Renal cortical epithelial cell (primary cell): ENCODE results near the gene TDRD3. TPM values are rescaled to one million over a fixed set of nuclear protein-coding genes. Genes with fewer than 3 reads are reported as not detected.

ENCODE experiments used
- DNase-seq: peaks from one replicate; pipeline ENCODE4 v3.0.0-alpha.2; 2011; ENCODE audit warnings: low read depth
- total RNA-seq: library from RNA; depleted of rRNA; stranded (reverse); fragments of >200 nt; gene quantifications from 2 replicates; pipeline ENCODE4 v1.2.3, GENCODE V29; 2014

The TDRD3 gene
- total RNA-seq, 1 donor from 2014 or later = 21.0 TPM

DNA sequence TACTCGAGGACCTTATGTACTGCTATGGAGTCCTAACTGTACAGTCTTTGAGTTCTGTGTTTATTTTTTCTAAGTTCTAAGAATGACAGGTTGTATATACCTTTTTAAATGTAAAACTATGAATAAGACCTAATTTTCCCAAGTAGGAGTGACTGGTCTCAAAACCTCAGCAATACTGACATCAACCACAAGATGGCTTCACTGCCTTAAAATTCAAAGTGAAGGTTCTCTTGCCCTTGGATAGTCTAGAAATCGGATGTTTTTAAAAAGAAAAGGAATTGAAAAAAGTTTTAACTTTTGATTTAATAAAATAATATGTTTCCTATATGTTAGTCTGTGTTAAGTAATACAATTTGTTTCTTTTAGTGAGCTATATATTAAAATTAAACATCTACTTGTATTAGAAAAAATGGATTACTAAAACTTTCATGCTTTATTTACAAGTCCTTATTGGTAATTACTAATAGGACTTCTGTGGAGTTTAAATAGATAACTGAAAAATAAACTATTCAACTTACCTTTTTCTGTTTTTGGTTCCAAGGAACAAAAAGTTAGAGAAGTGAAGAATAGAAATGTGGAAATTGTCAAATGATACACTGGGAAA is 52.0 kb downstream of the TDRD3 start:
- peak; percentile 76 for DNase-seq

DNA sequence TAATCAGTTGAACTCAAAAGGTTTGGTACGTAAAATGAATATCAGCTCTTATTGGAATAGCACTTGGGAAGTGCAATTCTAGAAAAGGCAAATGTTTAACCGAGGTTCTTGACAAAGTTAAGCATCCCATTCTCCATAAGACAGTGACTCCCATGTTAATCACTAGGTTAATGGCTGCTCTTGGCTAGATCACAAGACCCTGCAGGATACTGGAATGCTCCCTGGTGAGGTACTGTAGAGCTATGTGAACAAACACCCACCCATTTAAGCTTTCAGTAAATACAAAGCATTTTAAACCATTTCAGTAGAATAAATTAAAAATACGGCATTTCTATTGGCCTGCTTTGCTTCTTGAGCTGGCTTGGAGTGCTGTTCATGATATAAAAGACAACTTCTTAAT is 56.5 kb downstream of the TDRD3 start:
- peak; percentile 84 for DNase-seq

GRCh38 chr13:60454425-60454824 is 57.4 kb downstream of the TDRD3 start:
- DNase-seq = no peak

DNA sequence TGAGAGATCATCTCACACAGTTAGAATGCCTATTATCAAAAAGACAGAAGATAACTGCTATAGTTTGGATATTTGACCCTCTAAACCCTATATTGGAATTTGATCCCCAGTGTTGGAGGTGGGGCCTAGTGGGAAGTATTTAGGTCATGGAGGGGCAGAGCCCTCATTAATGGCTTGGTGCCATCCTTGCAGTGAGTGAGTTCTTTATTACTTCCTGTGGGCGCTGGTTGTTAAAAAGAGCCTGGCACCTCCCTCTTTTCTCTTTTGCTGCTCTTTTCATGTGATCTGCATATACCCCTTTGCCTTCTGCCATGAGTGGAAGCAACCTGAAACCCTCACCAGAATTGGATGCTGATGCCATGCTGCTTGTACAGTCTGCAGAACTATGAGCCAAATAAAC is 66.8 kb downstream of the TDRD3 start:
- no peak for DNase-seq

GRCh38 chr13:60467098-60467497 is 70.1 kb downstream of the TDRD3 start:
- no peak for DNase-seq

GRCh38 chr13:60479273-60479672 is 82.3 kb downstream of the TDRD3 start:
- DNase-seq = no peak

- no peak for DNase-seq
These were observed 85.0 kb downstream of the TDRD3 start for GRCh38 chr13:60482012-60482411.

DNA sequence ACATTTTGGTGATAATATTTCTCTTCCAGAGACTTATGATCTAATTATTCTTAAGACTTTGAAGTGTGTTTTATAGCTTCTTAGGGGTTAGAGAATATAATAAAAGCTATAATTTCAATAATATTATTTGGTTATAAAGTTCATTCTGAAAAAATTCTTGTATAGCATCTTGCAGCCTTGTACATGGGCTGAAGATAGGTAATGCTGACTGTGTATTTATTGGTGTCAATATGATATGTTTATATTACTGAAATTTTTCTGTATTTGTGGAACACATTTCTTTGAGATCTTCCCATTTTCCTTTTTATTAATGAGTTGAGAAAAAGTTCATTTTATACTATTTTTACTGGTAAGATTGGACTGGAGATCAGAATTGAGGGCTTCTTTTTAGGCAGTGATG is 87.8 kb downstream of the TDRD3 start:
- no peak for DNase-seq

DNA sequence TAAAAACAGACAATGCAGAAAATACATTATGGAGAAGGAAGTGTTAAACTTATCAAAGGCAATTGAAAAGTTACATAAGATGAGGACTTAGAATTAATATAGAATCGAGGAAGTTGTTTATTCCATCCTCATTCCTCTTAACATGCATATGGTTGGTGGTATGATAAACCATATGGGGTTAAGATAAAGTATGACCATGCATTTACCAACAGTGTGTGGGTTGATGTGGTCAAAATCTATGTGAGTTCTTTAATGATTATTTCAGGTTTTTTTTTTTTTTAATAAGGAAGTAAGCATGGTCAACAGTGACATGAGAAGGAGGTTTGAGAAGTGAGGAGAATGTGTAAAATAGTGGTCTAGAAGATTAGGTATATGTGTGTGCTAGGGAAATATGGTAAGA is 94.5 kb downstream of the TDRD3 start:
- no peak for DNase-seq

DNA sequence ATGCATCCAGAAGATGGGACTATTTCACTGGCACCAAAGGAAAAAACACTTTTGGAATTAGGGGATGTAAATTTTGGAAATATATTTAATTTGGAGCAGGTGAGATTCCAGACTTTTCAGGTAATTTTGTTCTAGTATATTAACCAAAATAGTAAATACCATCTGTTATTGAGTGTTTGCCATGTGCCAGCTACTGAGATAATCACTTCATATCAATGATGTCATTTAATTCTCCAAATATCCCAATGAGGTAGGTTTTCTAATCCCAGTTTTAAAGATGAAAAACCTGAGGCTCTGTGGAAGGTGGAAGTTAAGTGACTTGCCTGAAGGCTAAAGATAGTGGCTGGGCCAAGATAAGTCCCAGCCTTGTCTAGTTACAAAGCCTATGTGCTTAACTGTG is 95.2 kb downstream of the TDRD3 start:
- DNase-seq = no peak

- DNase-seq = no peak
These were observed 97.3 kb downstream of the TDRD3 start for GRCh38 chr13:60494296-60494695.

DNA sequence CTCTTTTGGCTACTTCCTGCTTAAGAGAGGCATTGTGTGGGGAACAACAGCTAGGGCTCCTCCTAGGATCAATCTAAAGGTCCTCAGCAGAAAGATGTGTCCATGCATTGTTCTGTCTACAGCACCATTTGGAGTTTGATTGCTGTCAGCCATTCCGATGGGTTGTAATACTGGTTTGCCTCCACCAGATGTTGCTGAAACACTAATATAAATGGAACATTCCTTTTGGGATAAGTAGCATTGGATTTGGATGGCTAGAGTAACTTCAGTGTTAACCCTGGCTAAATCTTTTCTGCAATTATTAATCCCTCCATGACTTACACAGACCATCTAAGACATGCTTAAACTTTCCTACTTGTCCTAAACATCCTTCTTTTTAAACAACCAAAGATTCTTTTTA is 104.2 kb downstream of the TDRD3 start:
- no peak for DNase-seq

- peak; percentile 90 for DNase-seq
These were observed 112.8 kb downstream of the TDRD3 start for GRCh38 chr13:60509601-60510386.

DNA sequence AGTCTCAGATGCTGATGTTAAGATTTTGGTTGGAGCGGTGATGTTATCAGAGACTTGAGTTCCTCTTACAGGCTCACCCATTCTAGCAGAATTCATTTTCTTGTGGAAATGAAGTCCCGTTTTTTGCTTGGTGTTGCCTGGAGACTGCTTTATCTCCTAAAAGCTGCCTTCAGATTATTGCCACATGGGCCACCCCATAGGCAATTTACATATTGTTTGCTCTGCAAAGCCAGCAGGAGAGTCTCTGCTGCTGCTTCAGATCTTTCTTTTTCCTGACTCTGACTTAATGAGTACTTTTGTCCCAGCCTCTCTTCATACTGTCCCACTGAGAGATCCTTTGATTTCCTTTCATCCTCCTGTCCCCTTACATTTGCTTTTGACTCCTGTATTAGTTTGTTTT is 114.6 kb downstream of the TDRD3 start:
- DNase-seq = no peak

- no peak for DNase-seq
These were observed 117.9 kb downstream of the TDRD3 start for GRCh38 chr13:60514891-60515290.

DNA sequence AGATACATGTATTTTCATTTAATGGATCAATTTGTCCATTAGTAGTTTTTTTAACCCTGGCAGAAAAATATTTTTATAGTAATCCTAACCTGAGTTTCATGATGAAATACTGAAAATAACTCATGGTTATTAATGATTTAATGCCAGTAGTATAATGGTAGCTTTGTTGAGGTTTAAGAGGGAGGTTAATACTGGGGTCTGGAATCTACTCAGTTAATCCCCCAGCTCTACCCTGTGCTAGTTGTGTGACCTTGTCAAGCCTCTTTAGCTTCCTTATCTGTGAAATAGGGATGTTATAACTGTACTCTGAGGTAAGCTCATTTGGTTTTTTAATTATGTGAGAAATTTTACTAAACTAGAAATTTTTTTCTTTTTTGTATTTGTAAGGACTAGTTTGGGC is 122.5 kb downstream of the TDRD3 start:
- no peak for DNase-seq

DNA sequence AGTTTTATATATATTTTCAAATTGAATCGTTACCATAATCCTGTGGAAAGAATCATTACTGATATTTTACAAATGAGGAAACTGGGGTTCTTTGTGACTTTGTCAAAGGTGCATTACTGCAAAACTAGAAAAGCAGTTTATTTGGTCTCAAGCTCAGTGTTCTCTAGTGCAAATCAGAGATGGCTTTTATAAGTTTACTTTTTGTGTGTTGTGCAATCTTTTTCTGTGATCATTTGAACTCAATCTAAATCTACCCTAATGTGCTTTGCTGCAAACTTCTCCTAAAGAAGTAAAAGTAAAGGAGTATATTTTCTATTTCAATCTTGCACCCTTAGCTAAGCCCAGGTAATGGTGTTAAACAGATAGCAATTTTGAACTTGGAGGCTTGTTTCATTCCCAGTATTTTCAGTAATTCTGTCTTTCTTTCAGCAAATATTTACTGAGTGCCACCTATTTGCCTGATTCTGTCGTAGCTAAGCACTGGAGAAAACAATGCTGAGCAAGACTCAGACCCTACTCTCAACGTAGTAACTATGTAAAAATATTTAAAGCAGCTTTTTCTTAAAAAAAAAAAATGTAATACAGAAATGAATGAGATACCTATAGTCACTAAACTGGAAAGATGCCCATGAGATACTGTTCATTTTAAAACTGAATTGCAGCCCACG is 124.0 kb downstream of the TDRD3 start:
- DNase-seq = no peak

DNA sequence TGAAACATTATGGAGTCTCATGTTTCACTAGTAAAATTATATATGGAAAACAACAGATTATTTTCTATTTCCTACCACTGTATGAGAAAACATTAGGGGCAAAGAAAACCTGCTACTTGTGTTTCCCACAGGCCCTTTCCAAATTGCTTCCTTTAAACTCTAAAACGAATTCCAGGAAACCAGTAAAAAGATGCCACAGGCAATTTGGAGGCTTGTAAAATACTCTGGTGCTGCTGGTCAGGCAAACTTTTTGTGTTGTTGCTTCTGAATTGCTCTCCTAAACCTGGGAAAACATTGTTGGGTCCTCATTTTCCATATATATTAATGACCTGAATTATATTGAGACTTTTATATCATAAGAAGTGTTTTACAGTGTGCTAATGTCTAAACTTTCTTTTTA is 141.5 kb downstream of the TDRD3 start:
- DNase-seq = peak; percentile 38

DNA sequence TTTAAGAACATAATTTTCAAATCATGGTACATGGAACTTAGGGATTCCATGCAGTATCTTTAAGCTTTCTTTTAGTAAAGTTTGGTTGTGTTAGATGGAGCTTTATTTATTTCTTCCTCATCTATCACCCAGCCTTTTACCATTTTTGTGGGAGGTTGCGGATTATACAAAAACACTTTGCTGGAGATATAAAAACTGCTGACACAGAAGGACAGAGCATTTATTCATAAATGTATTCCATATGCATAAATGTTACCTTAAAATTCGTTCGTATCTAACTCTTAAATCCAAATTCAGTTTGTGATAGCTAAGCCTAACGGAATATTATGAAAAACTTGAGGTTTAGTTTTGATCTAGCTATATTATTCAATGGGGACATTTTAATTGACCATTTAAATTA is 143.3 kb downstream of the TDRD3 start:
- no peak for DNase-seq

GRCh38 chr13:60562096-60562780 is 165.2 kb downstream of the TDRD3 start:
- no peak for DNase-seq

DNA sequence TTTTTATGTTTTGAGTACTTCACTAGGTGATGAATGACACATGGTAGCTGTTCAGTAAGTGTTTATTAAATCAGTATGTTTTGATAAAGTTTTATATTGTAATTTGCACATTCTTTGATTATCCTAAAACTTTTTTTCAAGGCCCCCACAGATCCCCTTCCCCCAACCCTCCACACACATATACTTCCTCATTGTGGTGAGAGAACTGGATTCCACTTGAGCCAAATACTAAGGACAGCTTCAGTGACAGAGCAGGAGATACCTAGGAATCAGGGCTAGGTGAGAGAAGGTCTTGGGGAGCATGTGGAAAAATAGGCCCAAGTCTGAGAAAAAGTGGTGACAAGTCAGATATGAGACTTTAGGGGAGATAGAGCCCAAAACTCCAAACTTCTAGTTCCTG is 174.6 kb downstream of the TDRD3 start:
- DNase-seq = no peak

GRCh38 chr13:60572003-60572798 is 175.2 kb downstream of the TDRD3 start:
- DNase-seq = peak; percentile 92
